IMR-90 (cell line): ENCODE measurements around the gene PCSK6. TPM values are rescaled to one million over a fixed set of nuclear protein-coding genes. Genes with fewer than 3 reads are reported as not detected.

ENCODE experiments used
- ATAC-seq: fragments of 200-7000 bp; cut with Tn5 transposase; 2 replicates; pipeline ENCODE4 v1.9.1; 2020; ENCODE audit warnings: low read depth, mild to moderate bottlenecking, moderate library complexity
- BruUV-seq: library from RNA; stranded (reverse); fragments of 400-500 nt; replicated peaks from 2 replicates; lab custom pipeline; 2021; lab: Mats Ljungman, UMichigan
- CTCF ChIA-PET: fragments of 300-600 bp; formaldehyde crosslinking; extraction: SDS; loops from one replicate; lab custom pipeline; 2021; ENCODE audit warnings: antibody characterized with exemption; lab: Yijun Ruan, JAX
- POLR2A ChIA-PET: fragments of 300-600 bp; sonication (Branson Sonifier 250); formaldehyde crosslinking; loops from one replicate; lab custom pipeline; 2022; ENCODE audit warnings: antibody characterized with exemption; ENCODE audit not compliant: unreplicated experiment; lab: Charles Lee
- DNase-seq: peaks from one replicate; pipeline ENCODE4 v3.0.0; 2013
- H2AFZ ChIP-seq: replicated peaks from 2 replicates; pipeline ENCODE3; 2013; ENCODE audit warnings: low read length, mild to moderate bottlenecking; ENCODE audit not compliant: poor library complexity
- H2AK5ac ChIP-seq: 2 replicates; pipeline ENCODE4 v1.6.1; 2013; ENCODE audit warnings: low read depth, low read length, inconsistent platforms
- H2AK9ac ChIP-seq: replicated peaks from 2 replicates; pipeline ENCODE3; 2013; ENCODE audit warnings: mild to moderate bottlenecking, low read depth, low read length, moderate library complexity; ENCODE audit not compliant: poor library complexity
- H2BK120ac ChIP-seq: 2 replicates; pipeline ENCODE4 v1.6.1; 2013; ENCODE audit warnings: low read depth, low read length, inconsistent platforms
- H2BK15ac ChIP-seq: 3 replicates; pipeline ENCODE4 v1.6.1; 2013; ENCODE audit warnings: low read depth, low read length, inconsistent platforms
- H2BK20ac ChIP-seq: 2 replicates; pipeline ENCODE4 v1.6.1; 2013; ENCODE audit warnings: low read depth, mild to moderate bottlenecking, inconsistent platforms, low read length, moderate library complexity
- H2BK5ac ChIP-seq: 2 replicates; pipeline ENCODE4 v1.6.1; 2013; ENCODE audit warnings: mild to moderate bottlenecking, low read depth, low read length, inconsistent platforms; ENCODE audit not compliant: poor library complexity, severe bottlenecking
- H3K14ac ChIP-seq: replicated peaks from 2 replicates; pipeline ENCODE4 v1.6.1; 2013; ENCODE audit warnings: low read depth, low read length, inconsistent platforms
- H3K18ac ChIP-seq: 2 replicates; pipeline ENCODE4 v1.6.1; 2013; ENCODE audit warnings: low read depth, low read length, control low read depth
- H3K23ac ChIP-seq: 2 replicates; pipeline ENCODE4 v1.6.1; 2013; ENCODE audit warnings: low read depth, low read length, inconsistent platforms
- H3K27ac ChIP-seq: 2 replicates; pipeline ENCODE4 v1.5.1; 2013; ENCODE audit warnings: mild to moderate bottlenecking, control low read depth, low read length; ENCODE audit not compliant: insufficient read depth
- H3K27me3 ChIP-seq: 2 replicates; pipeline ENCODE4 v1.6.1; 2013; ENCODE audit warnings: low read length; ENCODE audit not compliant: control insufficient read depth, insufficient read depth
- H3K36me3 ChIP-seq: 2 replicates; pipeline ENCODE4 v1.6.1; 2013; ENCODE audit warnings: low read length, mixed read lengths; ENCODE audit not compliant: control insufficient read depth, insufficient read depth
- H3K4ac ChIP-seq: 2 replicates; pipeline ENCODE4 v1.6.1; 2013; ENCODE audit warnings: low read depth, low read length, inconsistent platforms
- H3K4me1 ChIP-seq: 2 replicates; pipeline ENCODE4 v1.6.1; 2013; ENCODE audit warnings: low read length, mixed read lengths; ENCODE audit not compliant: control insufficient read depth, insufficient read depth
- H3K4me2 ChIP-seq: 2 replicates; pipeline ENCODE4 v1.6.1; 2013; ENCODE audit warnings: low read depth, mild to moderate bottlenecking, control low read depth, low read length, moderate library complexity
- H3K4me3 ChIP-seq: 2 replicates; pipeline ENCODE4 v1.5.1; 2013; ENCODE audit warnings: low read depth, mild to moderate bottlenecking, control low read depth, low read length, moderate library complexity; ENCODE audit not compliant: insufficient read depth
- H3K56ac ChIP-seq: 2 replicates; pipeline ENCODE4 v1.6.1; 2013; ENCODE audit warnings: low read length, inconsistent platforms; ENCODE audit not compliant: insufficient read depth; ENCODE audit errors: extremely low read depth
- H3K79me1 ChIP-seq, 2 experiments: 2 replicates each; pipeline ENCODE4 v1.6.1; 2013; ENCODE audit warnings: low read length in 2 of 2, inconsistent platforms in 1 of 2, low read depth in 1 of 2
- H3K9ac ChIP-seq: 2 replicates; pipeline ENCODE4 v1.6.1; 2013; ENCODE audit warnings: low read depth, low read length, control low read depth
- H3K9me1 ChIP-seq: 2 replicates; pipeline ENCODE4 v1.6.1; 2013; ENCODE audit warnings: low read length, inconsistent platforms; ENCODE audit not compliant: insufficient read depth
- H3K9me3 ChIP-seq: 2 replicates; pipeline ENCODE4 v1.6.1; 2013; ENCODE audit warnings: low read length; ENCODE audit not compliant: control insufficient read depth, insufficient read depth
- H4K20me1 ChIP-seq: 2 replicates; pipeline ENCODE4 v1.6.1; 2013; ENCODE audit warnings: low read length, inconsistent platforms; ENCODE audit not compliant: insufficient read depth
- H4K5ac ChIP-seq: 2 replicates; pipeline ENCODE4 v1.6.1; 2013; ENCODE audit warnings: mild to moderate bottlenecking, low read depth, low read length, control low read depth
- H4K8ac ChIP-seq, 2 experiments: 2 replicates each; pipeline ENCODE4 v1.6.1; 2013; ENCODE audit warnings: low read depth in 2 of 2, low read length in 2 of 2, control low read depth in 1 of 2, inconsistent platforms in 1 of 2
- H4K91ac ChIP-seq: 2 replicates; pipeline ENCODE4 v1.6.1; 2013; ENCODE audit warnings: low read depth, low read length, inconsistent platforms; ENCODE audit not compliant: insufficient read depth
- BHLHE40 ChIP-seq: fragments of 150-350 bp; IDR thresholded peaks from 2 replicates; pipeline ENCODE4 v1.6.1; 2016; ENCODE audit warnings: mild to moderate bottlenecking, low read depth, low read length
- CEBPB ChIP-seq: IDR thresholded peaks from 2 replicates; pipeline ENCODE4 v1.6.1; 2012; ENCODE audit warnings: low read depth, low read length, improper control_type of control experiment
- CHD1 ChIP-seq: IDR thresholded peaks from 2 replicates; pipeline ENCODE4 v1.6.1; 2012; ENCODE audit warnings: low read depth, low read length, improper control_type of control experiment
- FOS ChIP-seq: fragments of 150-350 bp; IDR thresholded peaks from 2 replicates; pipeline ENCODE4 v1.6.1; 2016; ENCODE audit warnings: low read depth, low read length
- MAFK ChIP-seq: IDR thresholded peaks from 2 replicates; pipeline ENCODE4 v1.6.1; 2012; ENCODE audit warnings: low read depth, low read length, improper control_type of control experiment
- MAZ ChIP-seq: IDR thresholded peaks from 2 replicates; pipeline ENCODE4 v1.6.1; 2012; ENCODE audit warnings: low read depth, mild to moderate bottlenecking, low read length, improper control_type of control experiment, moderate library complexity, borderline replicate concordance
- MXI1 ChIP-seq: IDR thresholded peaks from 2 replicates; pipeline ENCODE4 v1.6.1; 2012; ENCODE audit warnings: low read depth, mild to moderate bottlenecking, low read length, moderate library complexity, borderline replicate concordance
- NFE2L2 ChIP-seq: fragments of 150-350 bp; IDR thresholded peaks from 2 replicates; pipeline ENCODE4 v1.6.1; 2016; ENCODE audit warnings: low read depth, mild to moderate bottlenecking, low read length
- POLR2A ChIP-seq: IDR thresholded peaks from 2 replicates; pipeline ENCODE4 v1.6.1; 2012; ENCODE audit warnings: mild to moderate bottlenecking, low read depth, low read length
- RAD21 ChIP-seq: IDR thresholded peaks from 2 replicates; pipeline ENCODE4 v1.6.1; 2012; ENCODE audit warnings: low read length, improper control_type of control experiment
- RCOR1 ChIP-seq: IDR thresholded peaks from 2 replicates; pipeline ENCODE4 v1.6.1; 2012; ENCODE audit warnings: mild to moderate bottlenecking, low read length, improper control_type of control experiment; ENCODE audit not compliant: insufficient replicate concordance
- RFX5 ChIP-seq: IDR thresholded peaks from 2 replicates; pipeline ENCODE4 v1.8.0; 2012; ENCODE audit warnings: low read depth, mild to moderate bottlenecking, low read length, moderate library complexity
- SMC3 ChIP-seq: fragments of 150-350 bp; IDR thresholded peaks from 2 replicates; pipeline ENCODE4 v1.6.1; 2016; ENCODE audit warnings: low read depth, mild to moderate bottlenecking, antibody characterized with exemption, low read length, moderate library complexity
- USF2 ChIP-seq: fragments of 150-350 bp; IDR thresholded peaks from 2 replicates; pipeline ENCODE4 v1.6.1; 2017; ENCODE audit warnings: mild to moderate bottlenecking, antibody characterized with exemption, low read length, low read depth
- dilution Hi-C: fragments of 300-500 bp; cut with HindIII; formaldehyde crosslinking; loops from one replicate; pipeline ENCODE4 v1.14.3; 2018; ENCODE audit warnings: low sequenced_read_pairs; ENCODE audit not compliant: unreplicated experiment
- in situ Hi-C: fragments of 300-500 bp; cut with MboI; formaldehyde crosslinking; loops from 3 replicates; pipeline ENCODE4 v1.14.3; 2019; ENCODE audit warnings: low sequenced_read_pairs, inconsistent platforms, mixed read lengths
- intact Hi-C: fragments of 100-400 bp; cut with micrococcal nuclease; formaldehyde crosslinking; loops from 2 replicates; pipeline ENCODE4 v1.10.0; 2022
- polyA plus RNA-seq, 3 experiments: library from polyadenylated mRNA; depleted of rRNA; stranded (reverse); fragments of >200 nt; gene quantifications; 2 replicates each; pipeline ENCODE4 v1.2.3, GENCODE V29; 2012; ENCODE audit warnings: low replicate concordance in 1 of 3
- total RNA-seq: library from RNA; depleted of rRNA; stranded (reverse); fragments of >200 nt; gene quantifications from 2 replicates; pipeline ENCODE4 v1.2.3, GENCODE V29; 2012
- TF ChIP-seq, protein P1 (sequence below): conservative IDR thresholded peaks from 2 replicates; pipeline ENCODE4 v1.5.1; 2012; ENCODE audit warnings: mild to moderate bottlenecking, low read depth, low read length, improper control_type of control experiment
- TF ChIP-seq, protein P2 (sequence below): fragments of 150-350 bp; IDR thresholded peaks from 2 replicates; pipeline ENCODE4 v1.6.1; 2016; ENCODE audit warnings: low read depth, mild to moderate bottlenecking, low read length, moderate library complexity, borderline replicate concordance

The PCSK6 gene
- total and polyA plus RNA-seq, 2 of the 4 experiments (the other 2 are of a cell fraction): not detected

GRCh38 chr15:101511717-101512116 lies 22.2 kb upstream of the PCSK6 start:
- in situ Hi-C loops: no loop called here
- no peak overlapping the region for H4K91ac ChIP-seq
- BruUV-seq: no TSS peak

More at GRCh38 chr15:101511717-101512116, 22.2 kb upstream of the PCSK6 start:
- Histone ChIP-seq H2BK5ac (no peak overlapping the region), H3K27me3 (peaks cover 2% of the 10 kb centered on the region; the same call in 1 of the 2 replicates), H2BK120ac (no peak overlapping the region), H3K56ac (no peak overlapping the region), H3K4me3 (no peak overlapping the region), H2AK5ac (no peak overlapping the region), H3K4me2 (no peak overlapping the region), H3K36me3 (no peaks in the 10 kb centered on the region), H3K18ac (no peak overlapping the region), H3K4me1 (no peaks in the 10 kb centered on the region), H3K9me1 (no peaks in the 10 kb centered on the region), H3K9ac (no peak overlapping the region), H3K14ac (no peak overlapping the region), H4K8ac (no peak overlapping the region), H4K20me1 (no peaks in the 10 kb centered on the region), H2AK9ac (no peak overlapping the region), H3K27ac (no peak overlapping the region), H3K4ac (no peak overlapping the region), H2BK20ac (no peak overlapping the region), H2AFZ (no peak overlapping the region), H4K5ac (no peak overlapping the region), H3K9me3 (no peaks in the 10 kb centered on the region), H3K23ac (no peak overlapping the region), H3K79me1 (no peaks in the 10 kb centered on the region), H2BK15ac (no peak overlapping the region)
- intact Hi-C loops (no loop called here), dilution Hi-C loops (no loop called here)
- no peak for DNase-seq
- CTCF ChIA-PET: no interaction called here
- POLR2A ChIA-PET: no interaction called here
- no peak for TF ChIP-seq RCOR1
- no peak for TF ChIP-seq CHD1
- TF ChIP-seq BHLHE40: no peak
- no peak for TF ChIP-seq NFE2L2
- TF ChIP-seq USF2: no peak
- TF ChIP-seq, protein P1, sequence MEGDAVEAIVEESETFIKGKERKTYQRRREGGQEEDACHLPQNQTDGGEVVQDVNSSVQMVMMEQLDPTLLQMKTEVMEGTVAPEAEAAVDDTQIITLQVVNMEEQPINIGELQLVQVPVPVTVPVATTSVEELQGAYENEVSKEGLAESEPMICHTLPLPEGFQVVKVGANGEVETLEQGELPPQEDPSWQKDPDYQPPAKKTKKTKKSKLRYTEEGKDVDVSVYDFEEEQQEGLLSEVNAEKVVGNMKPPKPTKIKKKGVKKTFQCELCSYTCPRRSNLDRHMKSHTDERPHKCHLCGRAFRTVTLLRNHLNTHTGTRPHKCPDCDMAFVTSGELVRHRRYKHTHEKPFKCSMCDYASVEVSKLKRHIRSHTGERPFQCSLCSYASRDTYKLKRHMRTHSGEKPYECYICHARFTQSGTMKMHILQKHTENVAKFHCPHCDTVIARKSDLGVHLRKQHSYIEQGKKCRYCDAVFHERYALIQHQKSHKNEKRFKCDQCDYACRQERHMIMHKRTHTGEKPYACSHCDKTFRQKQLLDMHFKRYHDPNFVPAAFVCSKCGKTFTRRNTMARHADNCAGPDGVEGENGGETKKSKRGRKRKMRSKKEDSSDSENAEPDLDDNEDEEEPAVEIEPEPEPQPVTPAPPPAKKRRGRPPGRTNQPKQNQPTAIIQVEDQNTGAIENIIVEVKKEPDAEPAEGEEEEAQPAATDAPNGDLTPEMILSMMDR: no peak
- no peak for TF ChIP-seq MAFK
- TF ChIP-seq SMC3: no peak
- TF ChIP-seq CEBPB: no peak
- no peak for TF ChIP-seq POLR2A
- no peak for TF ChIP-seq RFX5
- TF ChIP-seq FOS: no peak
- TF ChIP-seq MAZ: no peak
- no peak for TF ChIP-seq RAD21
- TF ChIP-seq, protein P2, sequence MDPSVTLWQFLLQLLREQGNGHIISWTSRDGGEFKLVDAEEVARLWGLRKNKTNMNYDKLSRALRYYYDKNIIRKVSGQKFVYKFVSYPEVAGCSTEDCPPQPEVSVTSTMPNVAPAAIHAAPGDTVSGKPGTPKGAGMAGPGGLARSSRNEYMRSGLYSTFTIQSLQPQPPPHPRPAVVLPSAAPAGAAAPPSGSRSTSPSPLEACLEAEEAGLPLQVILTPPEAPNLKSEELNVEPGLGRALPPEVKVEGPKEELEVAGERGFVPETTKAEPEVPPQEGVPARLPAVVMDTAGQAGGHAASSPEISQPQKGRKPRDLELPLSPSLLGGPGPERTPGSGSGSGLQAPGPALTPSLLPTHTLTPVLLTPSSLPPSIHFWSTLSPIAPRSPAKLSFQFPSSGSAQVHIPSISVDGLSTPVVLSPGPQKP: no peak
- no peak for TF ChIP-seq MXI1
- no peak for ATAC-seq
